K562 (cell line): ENCODE results near the gene DTWD2. TPM values are rescaled to one million over a fixed set of nuclear protein-coding genes. Genes with fewer than 3 reads are reported as not detected.

Source experiments
- ATAC-seq: fragments of 200-7000 bp; cut with Tn5 transposase; 3 replicates; pipeline ENCODE4 v1.9.1; 2020; ENCODE audit warnings: moderate library complexity
- BruUV-seq: library from RNA; stranded (reverse); fragments of 400-500 nt; replicated peaks from 2 replicates; lab custom pipeline; 2021; lab: Mats Ljungman, UMichigan
- CTCF ChIA-PET: fragments of 300-600 bp; formaldehyde crosslinking; extraction: SDS; loops from one replicate; lab custom pipeline; 2021; ENCODE audit warnings: low intra/inter-chr PET ratio; lab: Yijun Ruan, JAX
- POLR2A ChIA-PET: fragments of 300-600, 350-650 bp; sonication (Branson Sonifier 250); formaldehyde crosslinking; extraction: SDS; loops from one replicate; lab custom pipeline; 2021; ENCODE audit warnings: antibody characterized with exemption, inconsistent platforms; lab: Yijun Ruan, JAX
- DNase-seq, 4 experiments: peaks; one replicate each; pipeline versions ENCODE4 v3.0.0 to v3.0.0-alpha.2; 2011 to 2018; ENCODE audit warnings: low spot score in 3 of 4, mixed read lengths in 3 of 4; ENCODE audit errors: extremely low read depth in 1 of 4
- FAIRE-seq: peaks from 2 replicates; lab custom pipeline; 2011; peaks lifted over from hg19 to GRCh38; lab: Jason Lieb, UNC
- H2AFZ ChIP-seq: 2 replicates; pipeline ENCODE4 v1.6.0; 2011; ENCODE audit warnings: low read depth, low read length, control low read depth, inconsistent platforms
- H3K27ac ChIP-seq: fragments of 200-600 bp; 3 replicates; pipeline ENCODE4 v1.8.0; 2011; ENCODE audit warnings: low read depth, mild to moderate bottlenecking, control low read depth, inconsistent platforms, low read length, moderate library complexity, mixed read lengths; ENCODE audit errors: extremely low read depth
- H3K27me3 ChIP-seq, 2 experiments: fragments of 300-600 bp in 1 of 2; 2 replicates in 1 of 2; 3 replicates in 1 of 2; pipeline versions ENCODE4 v1.6.0 to v1.8.0; 2011; ENCODE audit warnings: inconsistent platforms in 2 of 2, low read length in 2 of 2, mild to moderate bottlenecking in 1 of 2, mixed read lengths in 1 of 2, moderate library complexity in 1 of 2; ENCODE audit not compliant: control insufficient read depth in 2 of 2, insufficient read depth in 2 of 2
- H3K36me3 ChIP-seq: fragments of 300-600 bp; 3 replicates; pipeline ENCODE4 v1.8.0; 2011; ENCODE audit warnings: mild to moderate bottlenecking, low read length, inconsistent platforms; ENCODE audit not compliant: control insufficient read depth, insufficient read depth
- H3K4me1 ChIP-seq, 2 experiments: fragments of 200-600 bp in 1 of 2; replicated peaks in 1 of 2; 2 replicates in 1 of 2; 3 replicates in 1 of 2; pipeline versions ENCODE4 v1.5.1 to v1.8.0; 2011; ENCODE audit warnings: inconsistent platforms in 2 of 2, low read length in 2 of 2, mild to moderate bottlenecking in 1 of 2, mixed read lengths in 1 of 2, moderate library complexity in 1 of 2; ENCODE audit not compliant: control insufficient read depth in 2 of 2, insufficient read depth in 2 of 2
- H3K4me2 ChIP-seq: 2 replicates; pipeline ENCODE4 v1.6.1; 2011; ENCODE audit warnings: low read length, control low read depth, inconsistent platforms, mixed read lengths; ENCODE audit not compliant: insufficient read depth
- H3K4me3 ChIP-seq: fragments of 200-600 bp; sonication (generic), shearing (Covaris generic); 2 replicates; pipeline ENCODE4 v1.5.1; 2016; ENCODE audit warnings: control low read depth, inconsistent platforms
- H3K79me2 ChIP-seq: fragments of 200-600 bp; 3 replicates; pipeline ENCODE4 v1.8.0; 2011; ENCODE audit warnings: low read length, inconsistent platforms; ENCODE audit not compliant: control insufficient read depth, insufficient read depth
- H3K9ac ChIP-seq, 2 experiments: 2 replicates each; pipeline versions ENCODE4 v1.6.0 to v1.6.1; 2011; ENCODE audit warnings: low read depth in 2 of 2, low read length in 2 of 2, control low read depth in 1 of 2, inconsistent platforms in 1 of 2, mild to moderate bottlenecking in 1 of 2, mixed read lengths in 1 of 2; ENCODE audit not compliant: insufficient read depth in 1 of 2
- H3K9me1 ChIP-seq: one replicate; pipeline ENCODE4 v1.6.0; 2011; ENCODE audit warnings: inconsistent platforms, mild to moderate bottlenecking, low read length, moderate library complexity; ENCODE audit not compliant: control insufficient read depth, insufficient read depth
- H3K9me3 ChIP-seq: replicated peaks from 2 replicates; pipeline ENCODE4 v1.5.1; 2011; ENCODE audit warnings: low read depth, low read length, inconsistent platforms; ENCODE audit not compliant: control insufficient read depth, insufficient read depth
- H4K20me1 ChIP-seq: replicated peaks from 2 replicates; pipeline ENCODE4 v1.6.1; 2011; ENCODE audit warnings: low read length, inconsistent platforms, mixed read lengths; ENCODE audit not compliant: control insufficient read depth, insufficient read depth
- CHD2 ChIP-seq: IDR thresholded peaks from 2 replicates; pipeline ENCODE4 v1.6.1; 2011; ENCODE audit warnings: low read depth, low read length
- DMBX1 ChIP-seq: fragments of 250-450 bp; sonication (Bioruptor Pico); IDR thresholded peaks from 2 replicates; pipeline ENCODE4 v1.8.0; 2022; ENCODE audit warnings: inconsistent platforms, mild to moderate bottlenecking, moderate library complexity, borderline replicate concordance
- ELF2 ChIP-seq: fragments of 250-450 bp; sonication (Bioruptor Pico); IDR thresholded peaks from 2 replicates; pipeline ENCODE4 v1.5.0; 2021; ENCODE audit warnings: mild to moderate bottlenecking
- MAFF ChIP-seq: IDR thresholded peaks from 2 replicates; pipeline ENCODE4 v1.6.1; 2012; ENCODE audit warnings: low read length, improper control_type of control experiment
- POLR2H ChIP-seq: IDR thresholded peaks from 2 replicates; pipeline ENCODE4 v1.6.1; 2016; ENCODE audit warnings: missing genetic modification characterization, low read depth, mild to moderate bottlenecking, control low read depth, missing compliant biosample characterization, moderate library complexity
- TEAD2 ChIP-seq: fragments of 450-650 bp; IDR thresholded peaks from 2 replicates; pipeline ENCODE4 v1.6.1; 2016; ENCODE audit warnings: missing genetic modification characterization, control low read depth, missing compliant biosample characterization
- ZNF3 ChIP-seq: fragments of 250-450 bp; sonication (Bioruptor Pico); IDR thresholded peaks from 2 replicates; pipeline ENCODE4 v1.5.0; 2021; ENCODE audit warnings: mild to moderate bottlenecking, moderate library complexity
- ZNF551 ChIP-seq: fragments of 250-450 bp; sonication (Bioruptor Pico); IDR thresholded peaks from 2 replicates; pipeline ENCODE4 v1.5.0; 2021; ENCODE audit warnings: mild to moderate bottlenecking, moderate library complexity
- WGBS: fragments of 100-300 bp; shearing (Covaris generic); methylation state at CpG from one replicate; pipeline ENCODE4 v1.1.6; 2016; ENCODE audit warnings: low coverage, mixed read lengths; ENCODE audit not compliant: insufficient coverage; ENCODE audit errors: missing lambda C conversion rate; 5-methylcytosine and 5-hydroxymethylcytosine counted together
- in situ Hi-C: fragments of 300-500 bp; cut with MboI; formaldehyde crosslinking; loops from 4 replicates; pipeline ENCODE4 v1.15.0; 2018; ENCODE audit warnings: inconsistent platforms, mixed read lengths
- intact Hi-C: fragments of 100-400 bp; cut with micrococcal nuclease; formaldehyde crosslinking; loops from 2 replicates; pipeline ENCODE4 v1.14.2; 2022
- polyA plus RNA-seq, 8 experiments: library from polyadenylated mRNA; depleted of rRNA in 4 of 8; stranded (reverse) in 5 of 8; unstranded in 3 of 8; fragments of >200 nt; fragmentation: Nextera tagmentation in 2 of 8; fragmentation: Illumina TruSeq in 1 of 8; extraction: Ambion mirVana in 2 of 8; extraction: Trizol in 1 of 8; gene quantifications; 2 replicates each; pipeline versions ENCODE4 v1.2.1 to v1.2.3, GENCODE V29; 2011 to 2014; ENCODE audit warnings: inconsistent platforms in 1 of 8, missing spikeins in 1 of 8
- total RNA-seq, 7 experiments: library from RNA; depleted of rRNA in 6 of 7; stranded (reverse); fragments of >200 nt in 6 of 7; fragmentation: Illumina TruSeq in 2 of 7; extraction: Trizol in 2 of 7; gene quantifications; 2 replicates each; pipeline versions ENCODE4 v1.2.1 to v1.2.3, GENCODE V29; 2011 to 2021; ENCODE audit warnings: low replicate concordance in 1 of 7
- TF ChIP-seq, protein P1 (sequence below): fragments of 450-650 bp; IDR thresholded peaks from 2 replicates; pipeline ENCODE4 v1.6.1; 2016; ENCODE audit warnings: borderline replicate concordance

The DTWD2 gene
- total and polyA plus RNA-seq, 9 of the 15 experiments (the other 6 are each of a cell fraction or from before 2014, with no cell fraction given), result 0.99 to 10.8 (median 4.1) TPM

DNA sequence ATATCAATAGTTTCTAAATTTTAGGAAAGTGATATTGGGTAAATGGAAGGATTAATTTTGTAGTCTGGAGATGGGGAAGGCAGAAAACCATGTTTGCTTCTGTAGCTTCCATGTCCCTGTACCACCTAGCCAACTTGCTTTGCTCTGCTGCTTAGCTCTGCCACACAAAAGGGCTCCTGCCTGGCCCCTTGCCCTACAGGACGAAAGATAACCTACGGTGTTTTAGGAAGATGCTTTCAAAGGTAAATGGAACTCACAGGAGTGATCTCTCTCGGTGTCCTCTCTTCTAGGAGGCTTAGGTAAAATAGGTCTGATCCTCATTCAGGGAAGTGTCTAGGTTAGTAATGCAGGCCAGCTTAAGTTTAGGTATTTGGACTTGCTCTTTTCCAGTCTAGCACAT, 44.8 kb upstream of the DTWD2 start (continued):
- no peak for TF ChIP-seq DMBX1 (CRISPR knock-in tag)

DNA sequence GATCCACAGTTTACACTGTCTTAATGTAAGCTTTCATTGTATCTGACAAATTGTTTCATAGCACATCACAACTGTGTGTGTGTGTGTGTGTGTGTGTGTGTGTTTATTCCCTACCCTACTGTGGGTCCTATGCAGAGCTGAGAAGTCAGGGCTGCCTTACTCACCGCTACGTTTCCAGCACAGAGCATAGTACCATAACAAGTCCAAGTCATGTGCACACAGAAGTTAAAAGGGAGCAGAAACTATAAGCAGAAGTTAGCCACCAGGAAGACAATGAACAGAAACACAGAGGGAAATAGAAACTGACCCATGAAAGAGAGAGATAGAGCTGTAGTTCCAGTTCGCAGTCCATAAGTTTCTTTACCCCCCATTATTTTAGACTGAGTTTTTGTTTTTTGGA, 44.3 kb upstream of the DTWD2 start:
- Histone ChIP-seq H2AFZ (peak overlapping the region; percentile 64), H3K79me2 (no peaks in the 10 kb centered on the region), H3K4me1 (no peaks in the 10 kb centered on the region; a peak in 1 of 5 replicates), H3K4me2 (no peak overlapping the region), H3K9ac (no peak overlapping the region), H3K9me1 (no peaks in the 10 kb centered on the region), H3K36me3 (no peaks in the 10 kb centered on the region), H3K4me3 (no peak overlapping the region), H3K27me3 (no peaks in the 10 kb centered on the region), H4K20me1 (no peaks in the 10 kb centered on the region), H3K27ac (no peak overlapping the region), H3K9me3 (no peaks in the 10 kb centered on the region)
- 55% methylated on average over 3 of the region's 3 CpGs for WGBS
- ChIA-PET CTCF (no interaction called here), POLR2A (interaction anchor here (1.0 kb wide), 1 partner anchor 16 kb away, joined by 3 read pairs; no protein-coding TSS in a partner anchor)
- no TSS peak for BruUV-seq
- FAIRE-seq, result no peak
- intact Hi-C loops (no loop called here), in situ Hi-C loops (no loop called here)
- no peak for DNase-seq
- no peak for TF ChIP-seq MAFF
- no peak for TF ChIP-seq ZNF551 (CRISPR knock-in tag)
- TF ChIP-seq CHD2, result no peak
- TF ChIP-seq ZNF3 (CRISPR knock-in tag), result no peak
- no peak for TF ChIP-seq POLR2H
- TF ChIP-seq TEAD2, result no peak
- TF ChIP-seq, protein P1, sequence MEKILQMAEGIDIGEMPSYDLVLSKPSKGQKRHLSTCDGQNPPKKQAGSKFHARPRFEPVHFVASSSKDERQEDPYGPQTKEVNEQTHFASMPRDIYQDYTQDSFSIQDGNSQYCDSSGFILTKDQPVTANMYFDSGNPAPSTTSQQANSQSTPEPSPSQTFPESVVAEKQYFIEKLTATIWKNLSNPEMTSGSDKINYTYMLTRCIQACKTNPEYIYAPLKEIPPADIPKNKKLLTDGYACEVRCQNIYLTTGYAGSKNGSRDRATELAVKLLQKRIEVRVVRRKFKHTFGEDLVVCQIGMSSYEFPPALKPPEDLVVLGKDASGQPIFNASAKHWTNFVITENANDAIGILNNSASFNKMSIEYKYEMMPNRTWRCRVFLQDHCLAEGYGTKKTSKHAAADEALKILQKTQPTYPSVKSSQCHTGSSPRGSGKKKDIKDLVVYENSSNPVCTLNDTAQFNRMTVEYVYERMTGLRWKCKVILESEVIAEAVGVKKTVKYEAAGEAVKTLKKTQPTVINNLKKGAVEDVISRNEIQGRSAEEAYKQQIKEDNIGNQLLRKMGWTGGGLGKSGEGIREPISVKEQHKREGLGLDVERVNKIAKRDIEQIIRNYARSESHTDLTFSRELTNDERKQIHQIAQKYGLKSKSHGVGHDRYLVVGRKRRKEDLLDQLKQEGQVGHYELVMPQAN, result no peak
- TF ChIP-seq ELF2 (CRISPR knock-in tag), result no peak
- ATAC-seq, result peak; percentile 50
